PC-3 (cell line): ENCODE data around the gene NR3C1. TPM values are rescaled to one million over a fixed set of nuclear protein-coding genes. Genes with fewer than 3 reads are reported as not detected.
A peak's percentile ranks its signal among the peaks of the same experiment; 100 is the strongest.

Experiments used
- ATAC-seq: fragments of 200-7000 bp; cut with Tn5 transposase; 2 replicates; pipeline ENCODE4 v1.9.1; 2020; ENCODE audit warnings: mild to moderate bottlenecking, moderate library complexity
- BruUV-seq: library from RNA; stranded (reverse); fragments of 400-500 nt; replicated peaks from 2 replicates; lab custom pipeline; 2021; lab: Mats Ljungman, UMichigan
- CTCF ChIA-PET: fragments of 300-600 bp; sonication (Branson Sonifier 250); formaldehyde crosslinking; loops from one replicate; lab custom pipeline; 2022; ENCODE audit warnings: antibody characterized with exemption; lab: Charles Lee
- POLR2A ChIA-PET: fragments of 300-600 bp; sonication (Branson Sonifier 250); formaldehyde crosslinking; loops from one replicate; lab custom pipeline; 2022; ENCODE audit warnings: antibody characterized with exemption; ENCODE audit not compliant: unreplicated experiment; lab: Charles Lee
- DNase-seq: peaks from one replicate; pipeline ENCODE4 v3.0.0-alpha.2; 2015
- H2AFZ ChIP-seq: fragments of 300-600 bp; sonication (generic); 2 replicates; pipeline ENCODE4 v1.6.0; 2016; ENCODE audit warnings: antibody characterized with exemption, low read length
- H3F3A ChIP-seq: fragments of 300-600 bp; sonication (generic); one replicate; pipeline ENCODE4 v1.6.0; 2017; ENCODE audit warnings: antibody characterized with exemption, low read length, control low read depth, mild to moderate bottlenecking; ENCODE audit not compliant: unreplicated experiment
- H3K27ac ChIP-seq: fragments of 300-600 bp; sonication (generic); 2 replicates; pipeline ENCODE4 v1.5.1; 2016; ENCODE audit warnings: mild to moderate bottlenecking, low read length
- H3K27me3 ChIP-seq: fragments of 300-600 bp; sonication (generic); 2 replicates; pipeline ENCODE4 v1.6.1; 2016; ENCODE audit warnings: low read length, mixed read lengths
- H3K36me3 ChIP-seq: fragments of 300-600 bp; sonication (generic); 2 replicates; pipeline ENCODE4 v1.6.1; 2016; ENCODE audit warnings: low read depth, mixed run types, low read length, mixed read lengths
- H3K4me1 ChIP-seq: fragments of 300-600 bp; sonication (generic); 2 replicates; pipeline ENCODE4 v1.5.1; 2016; ENCODE audit warnings: low read length; ENCODE audit not compliant: insufficient read depth
- H3K4me2 ChIP-seq: fragments of 300-600 bp; sonication (generic); 2 replicates; pipeline ENCODE4 v1.6.0; 2016; ENCODE audit warnings: low read length
- H3K4me3 ChIP-seq: fragments of 300-600 bp; sonication (generic); 2 replicates; pipeline ENCODE4 v1.5.1; 2016; ENCODE audit warnings: mild to moderate bottlenecking, low read length, mixed read lengths
- H3K79me2 ChIP-seq: fragments of 300-600 bp; sonication (generic); 2 replicates; pipeline ENCODE4 v1.6.1; 2017; ENCODE audit warnings: low read length, mixed read lengths
- H3K9ac ChIP-seq: fragments of 300-600 bp; sonication (generic); 2 replicates; pipeline ENCODE4 v1.6.0; 2016; ENCODE audit warnings: mild to moderate bottlenecking, low read length
- H3K9me2 ChIP-seq: fragments of 300-600 bp; sonication (generic); replicated peaks from 2 replicates; pipeline ENCODE4 v1.6.1; 2016; ENCODE audit warnings: mixed run types, low read length, mixed read lengths
- H3K9me3 ChIP-seq: fragments of 300-600 bp; sonication (generic); 2 replicates; pipeline ENCODE4 v1.6.1; 2016; ENCODE audit warnings: low read length, mixed read lengths
- H4K20me1 ChIP-seq: fragments of 300-600 bp; sonication (generic); 2 replicates; pipeline ENCODE4 v1.6.1; 2016; ENCODE audit warnings: low read length, mixed read lengths
- EZH2 ChIP-seq: fragments of 300-600 bp; sonication (generic); IDR thresholded peaks from one replicate; pipeline ENCODE4 v1.6.1; 2017; ENCODE audit warnings: antibody characterized with exemption, mild to moderate bottlenecking, low read length; ENCODE audit not compliant: unreplicated experiment
- EZH2phosphoT487 ChIP-seq: fragments of 300-600 bp; sonication (generic); IDR thresholded peaks from 2 replicates; pipeline ENCODE4 v1.6.1; 2018; ENCODE audit warnings: mild to moderate bottlenecking, antibody characterized with exemption, low read length, borderline replicate concordance
- intact Hi-C: fragments of 100-400 bp; cut with micrococcal nuclease; formaldehyde crosslinking; loops from 2 replicates; pipeline ENCODE4 v1.9.0; 2023
- total RNA-seq: library from RNA; depleted of rRNA; stranded (reverse); fragments of >200 nt; gene quantifications from 2 replicates; pipeline ENCODE4 v1.2.3, GENCODE V29; 2014
- TF ChIP-seq, protein P1 (sequence below): fragments of 300-600 bp; sonication (generic); conservative IDR thresholded peaks from 2 replicates; pipeline ENCODE4 v1.5.1; 2017; ENCODE audit warnings: antibody characterized with exemption, low read depth, mild to moderate bottlenecking, low read length

NR3C1 gene
- total RNA-seq, 1 experiment from 2014 or later, result 13.0 TPM

DNA sequence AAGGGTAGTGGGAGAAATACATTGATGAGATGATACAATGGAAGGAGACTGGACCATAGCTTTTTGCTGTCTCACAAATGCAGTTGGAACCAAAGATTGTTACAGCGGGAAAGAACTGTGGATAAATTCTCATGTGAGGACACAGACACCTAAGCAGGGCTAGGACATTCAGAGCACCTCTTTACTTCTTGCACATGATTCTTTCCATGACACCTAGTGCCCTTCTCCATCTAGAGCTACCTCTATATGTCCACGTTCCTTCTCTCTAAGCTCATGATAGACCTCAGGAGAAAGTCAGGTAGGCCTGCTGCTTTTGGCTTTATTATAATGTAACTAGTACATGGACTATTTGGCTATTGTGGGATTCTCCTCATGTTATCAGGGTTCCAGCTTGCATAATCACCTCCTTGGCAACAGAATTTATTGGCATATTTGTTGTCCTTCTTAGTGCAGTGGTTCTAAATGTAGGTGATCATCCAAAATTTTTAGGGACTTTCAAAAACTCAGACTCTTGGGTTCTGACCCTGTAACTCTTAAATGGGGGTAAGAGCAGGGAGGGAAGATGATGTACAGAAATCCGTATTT, 27.2 kb downstream of the NR3C1 start:
- peaks cover 37% of the 10 kb centered on the region for H3K4me1 ChIP-seq
- no peaks in the 10 kb centered on the region for H3K9me2 ChIP-seq
- peak overlapping the region; percentile 25; the same call in 1 of the 2 replicates for H3K4me2 ChIP-seq
- no peaks in the 10 kb centered on the region for H3K9me3 ChIP-seq
- TF ChIP-seq, protein P1, sequence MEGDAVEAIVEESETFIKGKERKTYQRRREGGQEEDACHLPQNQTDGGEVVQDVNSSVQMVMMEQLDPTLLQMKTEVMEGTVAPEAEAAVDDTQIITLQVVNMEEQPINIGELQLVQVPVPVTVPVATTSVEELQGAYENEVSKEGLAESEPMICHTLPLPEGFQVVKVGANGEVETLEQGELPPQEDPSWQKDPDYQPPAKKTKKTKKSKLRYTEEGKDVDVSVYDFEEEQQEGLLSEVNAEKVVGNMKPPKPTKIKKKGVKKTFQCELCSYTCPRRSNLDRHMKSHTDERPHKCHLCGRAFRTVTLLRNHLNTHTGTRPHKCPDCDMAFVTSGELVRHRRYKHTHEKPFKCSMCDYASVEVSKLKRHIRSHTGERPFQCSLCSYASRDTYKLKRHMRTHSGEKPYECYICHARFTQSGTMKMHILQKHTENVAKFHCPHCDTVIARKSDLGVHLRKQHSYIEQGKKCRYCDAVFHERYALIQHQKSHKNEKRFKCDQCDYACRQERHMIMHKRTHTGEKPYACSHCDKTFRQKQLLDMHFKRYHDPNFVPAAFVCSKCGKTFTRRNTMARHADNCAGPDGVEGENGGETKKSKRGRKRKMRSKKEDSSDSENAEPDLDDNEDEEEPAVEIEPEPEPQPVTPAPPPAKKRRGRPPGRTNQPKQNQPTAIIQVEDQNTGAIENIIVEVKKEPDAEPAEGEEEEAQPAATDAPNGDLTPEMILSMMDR, result no peak
- TF ChIP-seq EZH2 (no peak), EZH2phosphoT487 (no peak)
- DNase-seq (no peak), ATAC-seq (no peak)
- peaks cover 80% of the 10 kb centered on the region for H3K79me2 ChIP-seq
- CTCF ChIA-PET, result no interaction called here
- H3K9ac ChIP-seq, result no peak overlapping the region
- BruUV-seq, result no TSS peak
- intact Hi-C loops, result no loop called here
- H2AFZ ChIP-seq, result no peak overlapping the region
- H3K27me3 ChIP-seq, result no peaks in the 10 kb centered on the region
- POLR2A ChIA-PET, result no interaction called here
- no peaks in the 10 kb centered on the region for H3F3A ChIP-seq
- no peaks in the 10 kb centered on the region for H3K36me3 ChIP-seq
- no peak overlapping the region for H3K4me3 ChIP-seq
- H3K27ac ChIP-seq, result peak overlapping the region; percentile 21; the same call in 1 of the 2 replicates
- H4K20me1 ChIP-seq, result no peaks in the 10 kb centered on the region

DNA sequence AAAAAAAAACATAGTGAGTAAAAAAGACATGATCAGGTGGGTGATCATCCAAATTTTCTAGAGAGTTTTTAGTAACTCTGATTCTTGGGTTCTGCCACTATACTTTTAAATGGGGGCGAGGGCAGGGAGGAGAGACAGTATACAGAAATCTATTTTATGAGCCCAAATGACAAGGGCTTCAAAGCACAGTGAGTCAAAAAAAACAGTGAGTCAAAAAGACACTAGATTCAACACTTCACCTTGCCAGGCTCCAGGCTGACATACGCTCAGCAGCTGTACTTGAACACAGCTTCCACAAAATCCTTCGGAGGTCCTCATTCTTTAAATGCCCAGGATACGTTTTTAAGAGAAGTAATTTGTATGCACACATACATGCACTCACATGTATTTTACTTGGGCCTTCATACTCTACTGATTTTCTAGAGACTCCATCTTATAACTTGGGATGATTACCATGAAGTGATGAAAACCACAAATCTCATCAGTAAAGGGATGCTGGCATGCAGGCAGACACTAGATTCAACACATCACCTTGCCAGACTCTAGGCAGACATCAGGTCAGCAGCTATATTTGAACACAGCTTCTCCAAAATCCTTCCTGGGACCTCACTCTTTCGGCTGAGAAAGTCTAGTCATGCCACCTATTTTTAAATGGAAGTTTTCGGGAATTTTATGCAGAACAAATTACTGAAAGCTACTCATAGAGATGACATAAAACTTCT, 28.8 kb downstream of the NR3C1 start:
- Histone ChIP-seq H3K4me1 (peaks cover 37% of the 10 kb centered on the region), H3K27me3 (no peaks in the 10 kb centered on the region), H3K36me3 (no peaks in the 10 kb centered on the region), H4K20me1 (no peaks in the 10 kb centered on the region), H3K4me2 (no peak overlapping the region), H3K79me2 (peaks cover 74% of the 10 kb centered on the region), H3K4me3 (no peak overlapping the region), H3K9ac (no peak overlapping the region), H3K9me3 (no peaks in the 10 kb centered on the region), H3F3A (no peaks in the 10 kb centered on the region), H3K9me2 (no peaks in the 10 kb centered on the region), H2AFZ (no peak overlapping the region), H3K27ac (no peak overlapping the region)
- ChIA-PET CTCF (no interaction called here), POLR2A (no interaction called here)
- no TSS peak for BruUV-seq
- peak; percentile 60 for DNase-seq
- no peak for TF ChIP-seq EZH2
- no peak for TF ChIP-seq EZH2phosphoT487
- TF ChIP-seq, protein P1, result no peak
- intact Hi-C loops, result no loop called here
- peak; percentile 83 for ATAC-seq

DNA sequence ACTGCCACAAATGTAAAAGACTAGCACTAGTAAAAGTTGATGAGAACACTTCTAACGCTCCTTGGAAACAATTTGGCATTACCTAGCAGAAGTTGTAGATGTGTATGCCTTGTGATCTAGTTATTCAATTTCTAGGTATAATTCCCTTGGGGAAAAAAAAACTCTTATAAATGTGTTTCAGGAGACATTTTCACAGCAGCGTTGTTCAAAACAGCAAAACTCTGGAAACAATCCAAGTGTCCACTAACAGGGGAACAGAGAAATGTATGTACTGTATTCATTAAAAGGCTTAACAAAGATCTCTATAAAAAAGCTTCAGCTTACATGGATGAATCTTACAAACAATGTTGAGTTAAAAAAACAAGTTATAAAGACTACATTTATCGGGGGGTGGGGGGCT, 30.4 kb downstream of the NR3C1 start:
- TF ChIP-seq, protein P1, result no peak
- no peak for TF ChIP-seq EZH2
- TF ChIP-seq EZH2phosphoT487, result no peak
- H3K9ac ChIP-seq, result no peak overlapping the region
- H3K79me2 ChIP-seq, result peaks cover 66% of the 10 kb centered on the region
- H3K36me3 ChIP-seq, result 0 out of 2 replicates have a peak, but pooled peaks cover 5% of the 10 kb centered on the region
- H3K9me2 ChIP-seq, result no peaks in the 10 kb centered on the region
- no peaks in the 10 kb centered on the region for H3K27me3 ChIP-seq
- intact Hi-C loops, result no loop called here
- no peak overlapping the region for H3K27ac ChIP-seq
- CTCF ChIA-PET, result no interaction called here
- no peak overlapping the region for H2AFZ ChIP-seq
- H4K20me1 ChIP-seq, result no peaks in the 10 kb centered on the region
- H3K4me3 ChIP-seq, result no peak overlapping the region
- no peaks in the 10 kb centered on the region for H3K9me3 ChIP-seq
- POLR2A ChIA-PET, result no interaction called here
- peaks cover 37% of the 10 kb centered on the region for H3K4me1 ChIP-seq
- no peaks in the 10 kb centered on the region for H3F3A ChIP-seq
- no peak overlapping the region for H3K4me2 ChIP-seq
- BruUV-seq, result no TSS peak
- ATAC-seq (no peak), DNase-seq (no peak)
